GM12878 (cell line): ENCODE results near the gene CARS2. TPM values are rescaled to one million over a fixed set of nuclear protein-coding genes. Genes with fewer than 3 reads are reported as not detected.

Experiments
- ATAC-seq: fragments of 200-7000 bp; cut with Tn5 transposase; 3 replicates; pipeline ENCODE4 v1.9.1; 2020; ENCODE audit warnings: mild to moderate bottlenecking, moderate library complexity
- BruUV-seq: library from RNA; stranded (reverse); fragments of 400-500 nt; replicated peaks from 2 replicates; lab custom pipeline; 2021; lab: Mats Ljungman, UMichigan
- CTCF ChIA-PET: fragments of 300-600 bp; sonication (Branson Sonifier 250); formaldehyde crosslinking; extraction: SDS; loops from one replicate; lab custom pipeline; 2021; ENCODE audit warnings: inconsistent platforms; lab: Yijun Ruan, JAX
- POLR2A ChIA-PET: fragments of 350-600 bp; formaldehyde crosslinking; extraction: SDS; loops from one replicate; lab custom pipeline; 2021; ENCODE audit warnings: inconsistent platforms; lab: Charles Lee
- RAD21 ChIA-PET: fragments of 300-600 bp; sonication (Branson Sonifier 250); formaldehyde crosslinking; loops from one replicate; lab custom pipeline; 2023; ENCODE audit warnings: antibody characterized with exemption; ENCODE audit not compliant: unreplicated experiment; lab: Charles Lee
- SMC1A ChIA-PET: fragments of 300-600 bp; sonication (Branson Sonifier 250); formaldehyde crosslinking; loops from one replicate; lab custom pipeline; 2023; ENCODE audit not compliant: unreplicated experiment, uncharacterized antibody; lab: Charles Lee
- DNase-seq: peaks from one replicate; pipeline ENCODE4 v3.0.0-alpha.2; 2011; ENCODE audit warnings: low read depth, low spot score
- FAIRE-seq: peaks from 3 replicates; lab custom pipeline; 2011; peaks lifted over from hg19 to GRCh38; lab: Jason Lieb, UNC
- H2AFZ ChIP-seq: 2 replicates; pipeline ENCODE4 v1.6.0; 2011; ENCODE audit warnings: low read depth, low read length, control low read depth; ENCODE audit not compliant: control insufficient read depth
- H3K27ac ChIP-seq: 2 replicates; pipeline ENCODE4 v1.5.1; 2011; ENCODE audit warnings: control low read depth; ENCODE audit not compliant: control insufficient read depth, insufficient read depth
- H3K27me3 ChIP-seq, 2 experiments: replicated peaks in 1 of 2; 2 replicates each; pipeline versions ENCODE4 v1.6.0 to v1.6.1; 2011; ENCODE audit warnings: low read length in 1 of 2; ENCODE audit not compliant: control insufficient read depth in 2 of 2, insufficient read depth in 2 of 2
- H3K36me3 ChIP-seq, 2 experiments: 2 replicates each; pipeline ENCODE4 v1.5.1; 2011; ENCODE audit warnings: low read length in 1 of 2; ENCODE audit not compliant: control insufficient read depth in 2 of 2, insufficient read depth in 2 of 2
- H3K4me1 ChIP-seq: 2 replicates; pipeline ENCODE4 v1.6.1; 2011; ENCODE audit warnings: mild to moderate bottlenecking, low read length, moderate library complexity, mixed read lengths; ENCODE audit not compliant: control insufficient read depth, insufficient read depth
- H3K4me2 ChIP-seq: 2 replicates; pipeline ENCODE4 v1.6.0; 2011; ENCODE audit warnings: control low read depth; ENCODE audit not compliant: control insufficient read depth, insufficient read depth
- H3K4me3 ChIP-seq: fragments of 200-600 bp; sonication (generic); 2 replicates; pipeline ENCODE4 v1.5.1; 2016
- H3K79me2 ChIP-seq: 2 replicates; pipeline ENCODE4 v1.6.0; 2011; ENCODE audit warnings: low read length; ENCODE audit not compliant: control insufficient read depth, insufficient read depth
- H3K9ac ChIP-seq: 2 replicates; pipeline ENCODE4 v1.8.0; 2011; ENCODE audit warnings: low read length, control low read depth, mixed read lengths; ENCODE audit not compliant: control insufficient read depth, insufficient read depth
- H3K9me3 ChIP-seq: replicated peaks from 3 replicates; pipeline ENCODE4 v1.5.1; 2011; ENCODE audit warnings: mild to moderate bottlenecking, low read length; ENCODE audit not compliant: control insufficient read depth, insufficient read depth
- H4K20me1 ChIP-seq: 2 replicates; pipeline ENCODE4 v1.6.0; 2011; ENCODE audit not compliant: control insufficient read depth, insufficient read depth
- FOXK2 ChIP-seq: fragments of 450-650 bp; IDR thresholded peaks from 2 replicates; pipeline ENCODE4 v1.6.1; 2017; ENCODE audit warnings: mild to moderate bottlenecking, moderate library complexity
- RUNX3 ChIP-seq: IDR thresholded peaks from 2 replicates; pipeline ENCODE4 v1.6.1; 2012; ENCODE audit warnings: low read length, inconsistent platforms
- STAT3 ChIP-seq: IDR thresholded peaks from 2 replicates; pipeline ENCODE4 v1.6.1; 2011; ENCODE audit warnings: low read depth, low read length, improper control_type of control experiment
- ZNF207 ChIP-seq: fragments of 450-650 bp; IDR thresholded peaks from 2 replicates; pipeline ENCODE4 v1.6.1; 2014; ENCODE audit warnings: antibody characterized with exemption, mild to moderate bottlenecking, borderline replicate concordance
- ZNF384 ChIP-seq: IDR thresholded peaks from 2 replicates; pipeline ENCODE4 v1.6.1; 2012; ENCODE audit warnings: low read depth, mild to moderate bottlenecking, low read length, improper control_type of control experiment, borderline replicate concordance
- ZSCAN29 ChIP-seq: fragments of 450-650 bp; IDR thresholded peaks from 2 replicates; pipeline ENCODE4 v1.6.1; 2017; ENCODE audit warnings: mild to moderate bottlenecking, moderate library complexity
- WGBS: methylation state at CpG from one replicate; pipeline ENCODE4 v1.1.6; 2016; ENCODE audit warnings: low lambda C conversion rate; ENCODE audit not compliant: insufficient replicate concordance, insufficient coverage; ENCODE audit errors: missing lambda C conversion rate; 5-methylcytosine and 5-hydroxymethylcytosine counted together
- in situ Hi-C: fragments of 300-500 bp; cut with MboI; formaldehyde crosslinking; loops from 9 replicates; pipeline ENCODE4 v1.14.3; 2018; ENCODE audit warnings: mixed read lengths
- intact Hi-C: fragments of 100-400 bp; cut with micrococcal nuclease; formaldehyde crosslinking; loops from one replicate; pipeline ENCODE4 v1.14.2; 2022; ENCODE audit not compliant: unreplicated experiment
- polyA plus RNA-seq, 11 experiments: library from polyadenylated mRNA; depleted of rRNA in 4 of 11; unstranded in 6 of 11; stranded (reverse) in 5 of 11; fragments of >200 nt; fragmentation: Nextera tagmentation in 4 of 11; fragmentation: Illumina TruSeq in 1 of 11; extraction: Ambion mirVana in 4 of 11; extraction: Trizol in 1 of 11; gene quantifications; 1 replicate in 1 of 11; 2 replicates in 10 of 11; pipeline versions ENCODE4 v1.2.1 to v1.2.3, GENCODE V29; 2011 to 2016; ENCODE audit warnings: inconsistent platforms in 2 of 11, missing spikeins in 2 of 11, low read depth in 1 of 11
- total RNA-seq, 4 experiments: library from RNA; depleted of rRNA in 3 of 4; stranded (reverse); fragments of >200 nt in 3 of 4; fragmentation: Illumina TruSeq in 1 of 4; extraction: Trizol in 1 of 4; gene quantifications; 2 replicates each; pipeline versions ENCODE4 v1.2.1 to v1.2.3, GENCODE V29; 2013 to 2021
- TF ChIP-seq, protein P1 (sequence below): fragments of 450-650 bp; IDR thresholded peaks from 2 replicates; pipeline ENCODE4 v1.6.1; 2017; ENCODE audit warnings: antibody characterized with exemption, mild to moderate bottlenecking, moderate library complexity
- TF ChIP-seq, protein P2 (sequence below): IDR thresholded peaks from 2 replicates; pipeline ENCODE4 v1.6.1; 2011; ENCODE audit warnings: low read depth, mild to moderate bottlenecking, low read length, moderate library complexity, borderline replicate concordance; ENCODE audit errors: extremely low read depth
- TF ChIP-seq, protein P3 (sequence below): fragments of 450-650 bp; IDR thresholded peaks from 2 replicates; pipeline ENCODE4 v1.6.1; 2016; ENCODE audit warnings: mild to moderate bottlenecking
- TF ChIP-seq, protein P4 (sequence below): fragments of 150-350 bp; IDR thresholded peaks from 2 replicates; pipeline ENCODE4 v1.6.1; 2016; ENCODE audit warnings: low read depth, low read length
- TF ChIP-seq, protein P5 (sequence below): fragments of 450-650 bp; IDR thresholded peaks from 2 replicates; pipeline ENCODE4 v1.6.1; 2017; ENCODE audit warnings: low read depth, mild to moderate bottlenecking, moderate library complexity

CARS2 gene
- total and polyA plus RNA-seq, 10 of the 15 experiments (the other 5 are each of a cell fraction or from before 2014, with no cell fraction given), result 4.2 to 101 (median 61.5) TPM

DNA sequence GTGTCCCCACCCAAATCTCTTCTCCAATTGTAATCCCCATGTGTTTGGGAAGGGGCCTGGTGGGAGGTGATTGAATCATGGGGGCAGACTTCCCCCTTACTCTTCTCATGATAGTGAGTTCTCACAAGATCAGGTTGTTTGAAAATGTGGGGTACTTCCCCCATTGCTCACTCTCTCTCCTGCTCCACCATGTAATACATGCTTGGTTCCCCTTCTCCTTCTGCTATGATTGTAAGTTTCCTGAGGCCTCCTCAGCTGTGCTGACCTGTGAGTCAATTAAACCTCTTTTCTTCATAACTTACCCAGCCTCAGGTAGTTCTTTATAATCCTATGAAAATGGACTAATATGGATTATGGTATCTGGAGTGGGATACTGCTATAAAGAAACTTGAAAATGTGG, 31.6 kb upstream of the CARS2 start (continued):
- TF ChIP-seq, protein P1, sequence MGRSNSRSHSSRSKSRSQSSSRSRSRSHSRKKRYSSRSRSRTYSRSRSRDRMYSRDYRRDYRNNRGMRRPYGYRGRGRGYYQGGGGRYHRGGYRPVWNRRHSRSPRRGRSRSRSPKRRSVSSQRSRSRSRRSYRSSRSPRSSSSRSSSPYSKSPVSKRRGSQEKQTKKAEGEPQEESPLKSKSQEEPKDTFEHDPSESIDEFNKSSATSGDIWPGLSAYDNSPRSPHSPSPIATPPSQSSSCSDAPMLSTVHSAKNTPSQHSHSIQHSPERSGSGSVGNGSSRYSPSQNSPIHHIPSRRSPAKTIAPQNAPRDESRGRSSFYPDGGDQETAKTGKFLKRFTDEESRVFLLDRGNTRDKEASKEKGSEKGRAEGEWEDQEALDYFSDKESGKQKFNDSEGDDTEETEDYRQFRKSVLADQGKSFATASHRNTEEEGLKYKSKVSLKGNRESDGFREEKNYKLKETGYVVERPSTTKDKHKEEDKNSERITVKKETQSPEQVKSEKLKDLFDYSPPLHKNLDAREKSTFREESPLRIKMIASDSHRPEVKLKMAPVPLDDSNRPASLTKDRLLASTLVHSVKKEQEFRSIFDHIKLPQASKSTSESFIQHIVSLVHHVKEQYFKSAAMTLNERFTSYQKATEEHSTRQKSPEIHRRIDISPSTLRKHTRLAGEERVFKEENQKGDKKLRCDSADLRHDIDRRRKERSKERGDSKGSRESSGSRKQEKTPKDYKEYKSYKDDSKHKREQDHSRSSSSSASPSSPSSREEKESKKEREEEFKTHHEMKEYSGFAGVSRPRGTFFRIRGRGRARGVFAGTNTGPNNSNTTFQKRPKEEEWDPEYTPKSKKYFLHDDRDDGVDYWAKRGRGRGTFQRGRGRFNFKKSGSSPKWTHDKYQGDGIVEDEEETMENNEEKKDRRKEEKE, result no peak
- TF ChIP-seq ZNF384, result no peak

DNA sequence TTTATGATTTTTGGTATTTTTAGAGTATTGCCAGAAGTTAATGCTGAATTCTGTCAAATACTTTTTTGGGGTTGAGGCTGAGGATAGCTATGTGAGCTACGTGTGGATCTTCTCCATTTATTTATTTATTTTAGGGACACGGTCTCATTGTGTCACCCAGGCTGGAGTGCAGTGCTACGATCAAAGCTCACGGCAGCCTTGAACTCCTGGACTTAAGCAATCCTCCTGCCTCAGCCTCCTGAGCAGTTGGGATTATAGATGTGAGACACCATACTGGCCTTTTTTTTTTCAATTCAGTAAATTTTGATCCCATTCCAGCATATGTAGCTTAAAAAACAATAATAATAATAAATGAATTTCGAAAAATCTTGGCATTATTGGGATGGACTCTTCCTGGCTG, 28.6 kb upstream of the CARS2 start:
- intact Hi-C loops, result no loop called here
- CTCF ChIA-PET, result no interaction called here
- Histone ChIP-seq H3K9me3 (no peaks in the 10 kb centered on the region; the same call in 2 of the 3 replicates), H3K9ac (no peak overlapping the region), H3K4me3 (no peak overlapping the region), H4K20me1 (no peaks in the 10 kb centered on the region), H3K36me3 (no peaks in the 10 kb centered on the region), H3K4me2 (no peak overlapping the region), H3K27me3 (no peaks in the 10 kb centered on the region), H2AFZ (no peak overlapping the region), H3K79me2 (no peaks in the 10 kb centered on the region), H3K4me1 (no peaks in the 10 kb centered on the region), H3K27ac (no peak overlapping the region)
- POLR2A ChIA-PET, result no interaction called here
- in situ Hi-C loops, result no loop called here
- ATAC-seq (no peak), FAIRE-seq (no peak), DNase-seq (no peak)
- 52% methylated on average over 5 of the region's 5 CpGs for WGBS
- RAD21 ChIA-PET, result interaction anchor here (0.5 kb wide), 1 partner anchor 24 kb away, joined by 3 read pairs; no protein-coding TSS in a partner anchor
- BruUV-seq, result no TSS peak
- SMC1A ChIA-PET, result interaction anchor here (1.0 kb wide), 1 partner anchor 204 kb away, joined by 3 read pairs; no protein-coding TSS in a partner anchor
- TF ChIP-seq, protein P2, sequence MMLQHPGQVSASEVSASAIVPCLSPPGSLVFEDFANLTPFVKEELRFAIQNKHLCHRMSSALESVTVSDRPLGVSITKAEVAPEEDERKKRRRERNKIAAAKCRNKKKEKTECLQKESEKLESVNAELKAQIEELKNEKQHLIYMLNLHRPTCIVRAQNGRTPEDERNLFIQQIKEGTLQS, result no peak
- TF ChIP-seq, protein P3, sequence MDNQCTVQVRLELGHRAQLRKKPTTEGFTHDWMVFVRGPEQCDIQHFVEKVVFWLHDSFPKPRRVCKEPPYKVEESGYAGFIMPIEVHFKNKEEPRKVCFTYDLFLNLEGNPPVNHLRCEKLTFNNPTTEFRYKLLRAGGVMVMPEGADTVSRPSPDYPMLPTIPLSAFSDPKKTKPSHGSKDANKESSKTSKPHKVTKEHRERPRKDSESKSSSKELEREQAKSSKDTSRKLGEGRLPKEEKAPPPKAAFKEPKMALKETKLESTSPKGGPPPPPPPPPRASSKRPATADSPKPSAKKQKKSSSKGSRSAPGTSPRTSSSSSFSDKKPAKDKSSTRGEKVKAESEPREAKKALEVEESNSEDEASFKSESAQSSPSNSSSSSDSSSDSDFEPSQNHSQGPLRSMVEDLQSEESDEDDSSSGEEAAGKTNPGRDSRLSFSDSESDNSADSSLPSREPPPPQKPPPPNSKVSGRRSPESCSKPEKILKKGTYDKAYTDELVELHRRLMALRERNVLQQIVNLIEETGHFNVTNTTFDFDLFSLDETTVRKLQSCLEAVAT, result no peak
- TF ChIP-seq FOXK2 (no peak), RUNX3 (no peak), ZNF207 (no peak), ZSCAN29 (no peak), STAT3 (no peak)
- TF ChIP-seq, protein P4, sequence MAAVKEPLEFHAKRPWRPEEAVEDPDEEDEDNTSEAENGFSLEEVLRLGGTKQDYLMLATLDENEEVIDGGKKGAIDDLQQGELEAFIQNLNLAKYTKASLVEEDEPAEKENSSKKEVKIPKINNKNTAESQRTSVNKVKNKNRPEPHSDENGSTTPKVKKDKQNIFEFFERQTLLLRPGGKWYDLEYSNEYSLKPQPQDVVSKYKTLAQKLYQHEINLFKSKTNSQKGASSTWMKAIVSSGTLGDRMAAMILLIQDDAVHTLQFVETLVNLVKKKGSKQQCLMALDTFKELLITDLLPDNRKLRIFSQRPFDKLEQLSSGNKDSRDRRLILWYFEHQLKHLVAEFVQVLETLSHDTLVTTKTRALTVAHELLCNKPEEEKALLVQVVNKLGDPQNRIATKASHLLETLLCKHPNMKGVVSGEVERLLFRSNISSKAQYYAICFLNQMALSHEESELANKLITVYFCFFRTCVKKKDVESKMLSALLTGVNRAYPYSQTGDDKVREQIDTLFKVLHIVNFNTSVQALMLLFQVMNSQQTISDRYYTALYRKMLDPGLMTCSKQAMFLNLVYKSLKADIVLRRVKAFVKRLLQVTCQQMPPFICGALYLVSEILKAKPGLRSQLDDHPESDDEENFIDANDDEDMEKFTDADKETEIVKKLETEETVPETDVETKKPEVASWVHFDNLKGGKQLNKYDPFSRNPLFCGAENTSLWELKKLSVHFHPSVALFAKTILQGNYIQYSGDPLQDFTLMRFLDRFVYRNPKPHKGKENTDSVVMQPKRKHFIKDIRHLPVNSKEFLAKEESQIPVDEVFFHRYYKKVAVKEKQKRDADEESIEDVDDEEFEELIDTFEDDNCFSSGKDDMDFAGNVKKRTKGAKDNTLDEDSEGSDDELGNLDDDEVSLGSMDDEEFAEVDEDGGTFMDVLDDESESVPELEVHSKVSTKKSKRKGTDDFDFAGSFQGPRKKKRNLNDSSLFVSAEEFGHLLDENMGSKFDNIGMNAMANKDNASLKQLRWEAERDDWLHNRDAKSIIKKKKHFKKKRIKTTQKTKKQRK, result no peak
- TF ChIP-seq, protein P5, sequence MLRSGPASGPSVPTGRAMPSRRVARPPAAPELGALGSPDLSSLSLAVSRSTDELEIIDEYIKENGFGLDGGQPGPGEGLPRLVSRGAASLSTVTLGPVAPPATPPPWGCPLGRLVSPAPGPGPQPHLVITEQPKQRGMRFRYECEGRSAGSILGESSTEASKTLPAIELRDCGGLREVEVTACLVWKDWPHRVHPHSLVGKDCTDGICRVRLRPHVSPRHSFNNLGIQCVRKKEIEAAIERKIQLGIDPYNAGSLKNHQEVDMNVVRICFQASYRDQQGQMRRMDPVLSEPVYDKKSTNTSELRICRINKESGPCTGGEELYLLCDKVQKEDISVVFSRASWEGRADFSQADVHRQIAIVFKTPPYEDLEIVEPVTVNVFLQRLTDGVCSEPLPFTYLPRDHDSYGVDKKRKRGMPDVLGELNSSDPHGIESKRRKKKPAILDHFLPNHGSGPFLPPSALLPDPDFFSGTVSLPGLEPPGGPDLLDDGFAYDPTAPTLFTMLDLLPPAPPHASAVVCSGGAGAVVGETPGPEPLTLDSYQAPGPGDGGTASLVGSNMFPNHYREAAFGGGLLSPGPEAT, result no peak
